Pancreas (tissue), 10 donors: ENCODE results near the gene PTPRM. TPM values are rescaled to one million over a fixed set of nuclear protein-coding genes. Genes with fewer than 3 reads are reported as not detected.

ENCODE experiments used
- ATAC-seq, 4 donors: fragments of 200-7000 bp; cut with Tn5 transposase; one replicate each; pipeline versions ENCODE4 v1.8.0 to v1.9.1; 2020; ENCODE audit warnings: mild to moderate bottlenecking in 4 of 4, moderate library complexity in 4 of 4
- DNase-seq, 6 donors: peaks; one replicate each; pipeline ENCODE4 v3.0.0-alpha.2; 2020
- FAIRE-seq: peaks from 2 replicates; lab custom pipeline; 2012; peaks lifted over from hg19 to GRCh38; lab: Jason Lieb, UNC
- H3K27ac ChIP-seq, 4 donors: fragments of 200-600 bp; sonication (generic); 1 replicate in 3 of 4; 2 replicates in 1 of 4; pipeline versions ENCODE4 v1.5.0 to v1.8.0; 2020
- H3K27me3 ChIP-seq, 4 donors: fragments of 200-600 bp; one replicate each; pipeline ENCODE4 v1.8.0; 2021
- H3K36me3 ChIP-seq, 3 donors: fragments of 200-600 bp; sonication (generic) in 1 of 3; one replicate each; pipeline versions ENCODE4 v1.5.0 to v1.8.0; 2020 to 2021
- H3K4me1 ChIP-seq, 3 donors: fragments of 200-600 bp; one replicate each; pipeline ENCODE4 v1.8.0; 2021
- H3K4me3 ChIP-seq, 4 donors: fragments of 200-600 bp; sonication (generic) in 2 of 4; one replicate each; pipeline versions ENCODE4 v1.5.0 to v1.8.0; 2020 to 2021
- H3K9me3 ChIP-seq, 4 donors: fragments of 200-600 bp; one replicate each; pipeline ENCODE4 v1.8.0; 2021
- WGBS, 2 donors: extraction: QIAGEN DNeasy Blood & Tissue Kit; methylation state at CpG; one replicate each; pipeline ENCODE4 v1.1.7; 2013; 5-methylcytosine and 5-hydroxymethylcytosine counted together
- intact Hi-C, 3 donors: fragments of 100-400 bp; cut with DNase I; formaldehyde crosslinking; loops; one replicate each; pipeline versions ENCODE4 v1.11.1 to v1.14.2; 2022
- polyA plus RNA-seq, 2 donors: library from polyadenylated mRNA; stranded (reverse); fragments of 200-250 nt; gene quantifications; one replicate each; pipeline ENCODE4 v1.2.3, GENCODE V29; 2013
- total RNA-seq, 6 donors: library from RNA; stranded (reverse); fragmentation: NEBNext Ultra II Directional in 4 of 6; extraction: Animal tissue kit (Norgen Biotek cat#: 25700) in 4 of 6; gene quantifications; one replicate each; pipeline versions ENCODE4 v1.2.1 to v1.2.4, GENCODE V29; 2021 to 2023
- TF ChIP-seq, protein P1 (sequence below), 4 donors: fragments of 200-600 bp; sonication (generic) in 3 of 4; IDR thresholded peaks; one replicate each; pipeline versions ENCODE4 v1.5.0 to v1.8.0; 2021; ENCODE audit warnings: antibody characterized with exemption in 4 of 4
- donor health status: healthy with polysubstance abuse.
- donor health status: DM: no; HTN: no; CAD: no; lungs with moderate emphysema.
- donor health status: DM: no; HTN: no; CAD: no.
- donor health status: control.
- donor health status: control.
- donor health status: Bipolar disorder and iron deficiency.
- donor health status: DM: yes; HTN: yes; CAD: no.
- donor health status: DM: no; HTN: no; CAD: no.
- donor health status: DM: no; HTN: no; CAD: no.
- donor health status: DM: yes; HTN: yes; CAD: no.

The PTPRM gene
- total and polyA plus RNA-seq, 8 donors = 14.5 to 50.7 (median 19.7) TPM

DNA sequence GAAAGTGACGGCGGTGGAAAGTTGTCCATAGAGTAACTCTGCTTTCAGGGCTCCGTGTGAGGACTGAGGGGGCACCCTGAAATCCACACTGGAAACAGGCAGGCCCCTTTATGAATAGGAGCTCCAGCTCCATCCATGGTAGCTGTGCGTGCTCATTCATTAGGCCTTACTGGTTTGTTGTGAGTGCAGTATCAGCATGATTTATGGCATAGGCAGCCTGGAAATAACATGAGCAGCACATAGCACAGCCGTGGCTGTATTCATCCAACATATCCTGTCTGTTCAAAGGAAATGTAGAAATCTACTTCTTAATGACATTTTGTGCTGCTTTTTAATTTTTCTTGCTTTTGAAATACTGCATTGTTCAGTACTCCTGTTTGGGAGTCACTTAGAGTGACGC is 627.3 kb downstream of the PTPRM start:
- Histone ChIP-seq H3K27me3 (no peaks in the 10 kb centered on the region), H3K27ac (no peak overlapping the region), H3K4me3 (no peak overlapping the region), H3K9me3 (no peaks in the 10 kb centered on the region), H3K4me1 (no peaks in the 10 kb centered on the region), H3K36me3 (no peaks in the 10 kb centered on the region)
- TF ChIP-seq, protein P1, sequence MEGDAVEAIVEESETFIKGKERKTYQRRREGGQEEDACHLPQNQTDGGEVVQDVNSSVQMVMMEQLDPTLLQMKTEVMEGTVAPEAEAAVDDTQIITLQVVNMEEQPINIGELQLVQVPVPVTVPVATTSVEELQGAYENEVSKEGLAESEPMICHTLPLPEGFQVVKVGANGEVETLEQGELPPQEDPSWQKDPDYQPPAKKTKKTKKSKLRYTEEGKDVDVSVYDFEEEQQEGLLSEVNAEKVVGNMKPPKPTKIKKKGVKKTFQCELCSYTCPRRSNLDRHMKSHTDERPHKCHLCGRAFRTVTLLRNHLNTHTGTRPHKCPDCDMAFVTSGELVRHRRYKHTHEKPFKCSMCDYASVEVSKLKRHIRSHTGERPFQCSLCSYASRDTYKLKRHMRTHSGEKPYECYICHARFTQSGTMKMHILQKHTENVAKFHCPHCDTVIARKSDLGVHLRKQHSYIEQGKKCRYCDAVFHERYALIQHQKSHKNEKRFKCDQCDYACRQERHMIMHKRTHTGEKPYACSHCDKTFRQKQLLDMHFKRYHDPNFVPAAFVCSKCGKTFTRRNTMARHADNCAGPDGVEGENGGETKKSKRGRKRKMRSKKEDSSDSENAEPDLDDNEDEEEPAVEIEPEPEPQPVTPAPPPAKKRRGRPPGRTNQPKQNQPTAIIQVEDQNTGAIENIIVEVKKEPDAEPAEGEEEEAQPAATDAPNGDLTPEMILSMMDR (IDR thresholded peaks at IDR 0.05) = no peak
- no peak for FAIRE-seq
- intact Hi-C loops = no loop called here
- DNase-seq = no peak
- ATAC-seq = no peak
- 96% methylated on average over 6 of the region's 6 CpGs for WGBS, 2 donors

DNA sequence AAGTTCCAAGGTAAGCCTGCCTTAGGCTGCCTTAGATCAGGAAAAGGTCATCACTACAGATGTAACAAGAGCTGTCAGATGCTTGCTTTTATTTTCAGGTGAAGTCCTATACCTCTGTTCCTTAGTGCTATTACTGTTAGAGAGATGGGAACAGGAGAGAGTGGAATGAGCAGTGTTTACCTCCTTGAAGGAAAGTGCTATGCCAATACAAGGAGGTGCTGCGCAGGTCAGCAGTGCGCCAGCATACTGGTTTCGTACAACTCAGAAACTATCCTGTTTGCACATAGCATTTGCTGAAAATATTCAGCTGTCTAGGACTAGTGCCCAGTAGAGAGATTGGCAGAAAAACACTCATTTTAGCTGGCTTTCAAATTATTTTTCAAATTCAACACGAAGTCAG is 629.1 kb downstream of the PTPRM start:
- H3K4me1 ChIP-seq = no peaks in the 10 kb centered on the region
- no peak overlapping the region for H3K27ac ChIP-seq
- H3K36me3 ChIP-seq = no peaks in the 10 kb centered on the region
- FAIRE-seq (no peak), ATAC-seq (peak in 1 of 4 donors; percentile 38), DNase-seq (no peak)
- WGBS, 2 donors = 80 to 87% methylated on average over 4 of the region's 4 CpGs
- H3K4me3 ChIP-seq = no peak overlapping the region
- TF ChIP-seq, protein P1 (IDR thresholded peaks at IDR 0.05) = no peak
- intact Hi-C loops = no loop called here
- no peaks in the 10 kb centered on the region for H3K9me3 ChIP-seq
- no peaks in the 10 kb centered on the region for H3K27me3 ChIP-seq

DNA sequence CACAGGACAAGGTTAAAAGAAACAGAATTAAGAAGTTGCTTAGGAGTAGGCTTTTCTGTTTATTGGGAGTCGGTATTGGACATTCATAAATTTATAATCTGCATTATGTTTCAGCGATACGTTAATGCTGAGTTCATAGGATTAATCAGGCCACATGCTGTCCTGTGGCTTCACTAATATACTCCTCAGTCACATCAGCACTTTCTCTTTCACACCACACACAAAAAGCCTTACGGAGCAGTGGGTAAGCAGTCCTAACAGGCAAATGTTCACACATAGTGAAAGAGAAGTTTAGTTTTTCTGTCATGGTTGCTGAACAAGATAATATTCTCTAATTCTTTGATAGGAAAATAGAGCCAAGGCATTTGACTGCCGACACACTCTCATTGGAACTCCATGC is 630.4 kb downstream of the PTPRM start:
- H3K27me3 ChIP-seq = no peaks in the 10 kb centered on the region
- H3K4me1 ChIP-seq = no peaks in the 10 kb centered on the region
- H3K9me3 ChIP-seq = no peaks in the 10 kb centered on the region
- WGBS, 2 donors = 88 to 95% methylated on average over 5 of the region's 5 CpGs
- H3K4me3 ChIP-seq = no peak overlapping the region
- DNase-seq = no peak
- H3K27ac ChIP-seq = no peak overlapping the region
- no peak for ATAC-seq
- no peak for FAIRE-seq
- H3K36me3 ChIP-seq = no peaks in the 10 kb centered on the region
- TF ChIP-seq, protein P1 (IDR thresholded peaks at IDR 0.05) = no peak
- intact Hi-C loops = no loop called here

DNA sequence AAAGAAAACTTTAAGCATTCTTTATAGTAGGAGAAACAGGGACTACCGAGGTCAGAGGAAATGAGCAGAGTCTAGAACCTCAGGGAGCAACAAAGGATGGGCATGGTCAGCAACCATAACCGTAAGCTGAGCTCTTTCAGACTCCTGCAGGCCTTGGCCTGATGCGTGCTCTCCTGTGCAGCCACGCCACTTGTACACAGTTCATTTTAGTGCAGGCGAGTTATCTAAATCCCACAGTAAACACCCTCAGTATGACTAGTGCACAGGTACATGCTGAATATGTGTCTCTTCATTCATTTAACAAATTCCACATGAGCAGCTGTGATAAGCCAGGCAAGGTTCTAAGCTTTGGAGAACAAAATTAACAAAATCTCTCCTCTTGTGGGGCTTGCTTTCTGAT is 640.9 kb downstream of the PTPRM start:
- Histone ChIP-seq H3K4me3 (no peak overlapping the region), H3K27ac (no peak overlapping the region), H3K36me3 (no peaks in the 10 kb centered on the region), H3K4me1 (no peaks in the 10 kb centered on the region), H3K9me3 (no peaks in the 10 kb centered on the region), H3K27me3 (no peaks in the 10 kb centered on the region)
- no peak for ATAC-seq
- TF ChIP-seq, protein P1 (IDR thresholded peaks at IDR 0.05) = no peak
- intact Hi-C loops = no loop called here
- no peak for FAIRE-seq
- no peak for DNase-seq
- WGBS, 2 donors = 96 to 98% methylated on average over 5 of the region's 5 CpGs

DNA sequence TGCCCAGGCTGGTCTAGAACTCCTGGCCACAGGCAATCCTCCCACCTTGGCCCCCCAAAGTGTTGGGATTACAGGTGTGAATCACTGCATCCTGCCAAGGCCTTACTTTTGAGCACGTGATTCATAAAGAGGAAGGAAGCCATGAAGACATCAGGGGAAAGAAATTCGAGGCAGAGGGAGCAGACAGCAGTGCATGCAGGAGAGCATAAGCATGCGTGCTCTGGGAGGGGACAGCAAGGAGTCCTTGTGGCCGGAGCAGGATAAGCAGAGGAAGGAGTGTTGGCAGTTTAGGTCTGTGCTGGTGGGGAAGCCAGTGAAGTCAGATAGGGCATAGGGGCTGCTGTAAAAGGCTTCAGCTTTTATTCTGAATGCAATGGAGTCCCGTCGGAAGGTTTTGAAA is 641.6 kb downstream of the PTPRM start:
- WGBS, 2 donors = 60 to 74% methylated on average over 6 of the region's 6 CpGs
- intact Hi-C loops = no loop called here

More for the DNA sequence above, 641.6 kb downstream of the PTPRM start:
- Histone ChIP-seq H3K9me3 (no peaks in the 10 kb centered on the region), H3K4me3 (no peak overlapping the region), H3K27ac (no peak overlapping the region), H3K4me1 (no peaks in the 10 kb centered on the region), H3K27me3 (no peaks in the 10 kb centered on the region), H3K36me3 (no peaks in the 10 kb centered on the region)
- TF ChIP-seq, protein P1 (IDR thresholded peaks at IDR 0.05) = no peak
- ATAC-seq = no peak
- no peak for DNase-seq
- no peak for FAIRE-seq
